Posterior vena cava (tissue), 2 donors: ENCODE measurements around the gene EIF4ENIF1. TPM values are rescaled to one million over a fixed set of nuclear protein-coding genes. Genes with fewer than 3 reads are reported as not detected.
A peak's percentile ranks its signal among the peaks of the same experiment; 100 is the strongest.
"Not testable (repeated sequence)": the region's sequence is repeated elsewhere in the genome, so short reads cannot be mapped to it uniquely, and the experiment has no call there.

Experiments used
- DNase-seq: peaks from one replicate; pipeline ENCODE4 v3.0.0-alpha.2; 2020; ENCODE audit warnings: low spot score
- intact Hi-C, 2 donors: fragments of 100-400 bp; cut with DNase I; formaldehyde crosslinking; loops; one replicate each; pipeline versions ENCODE4 v1.14.1 to v1.14.2; 2022 to 2023
- long read RNA-seq, 2 donors: library from polyadenylated mRNA; unstranded; transcript quantifications; one replicate each; pipeline ENCODE4 v2.0.0, GENCODE V29; 2020 to 2021
- total RNA-seq, 2 donors: library from RNA; stranded (reverse); fragmentation: NEBNext Ultra II Directional; extraction: Animal tissue kit (Norgen Biotek cat#: 25700); gene quantifications; one replicate each; pipeline ENCODE4 v1.2.1, GENCODE V29; 2021
- donor health status: DM: yes; HTN: yes; CAD: no.
- donor health status: DM: yes; HTN: yes; CAD: no.

EIF4ENIF1 gene, protein sequence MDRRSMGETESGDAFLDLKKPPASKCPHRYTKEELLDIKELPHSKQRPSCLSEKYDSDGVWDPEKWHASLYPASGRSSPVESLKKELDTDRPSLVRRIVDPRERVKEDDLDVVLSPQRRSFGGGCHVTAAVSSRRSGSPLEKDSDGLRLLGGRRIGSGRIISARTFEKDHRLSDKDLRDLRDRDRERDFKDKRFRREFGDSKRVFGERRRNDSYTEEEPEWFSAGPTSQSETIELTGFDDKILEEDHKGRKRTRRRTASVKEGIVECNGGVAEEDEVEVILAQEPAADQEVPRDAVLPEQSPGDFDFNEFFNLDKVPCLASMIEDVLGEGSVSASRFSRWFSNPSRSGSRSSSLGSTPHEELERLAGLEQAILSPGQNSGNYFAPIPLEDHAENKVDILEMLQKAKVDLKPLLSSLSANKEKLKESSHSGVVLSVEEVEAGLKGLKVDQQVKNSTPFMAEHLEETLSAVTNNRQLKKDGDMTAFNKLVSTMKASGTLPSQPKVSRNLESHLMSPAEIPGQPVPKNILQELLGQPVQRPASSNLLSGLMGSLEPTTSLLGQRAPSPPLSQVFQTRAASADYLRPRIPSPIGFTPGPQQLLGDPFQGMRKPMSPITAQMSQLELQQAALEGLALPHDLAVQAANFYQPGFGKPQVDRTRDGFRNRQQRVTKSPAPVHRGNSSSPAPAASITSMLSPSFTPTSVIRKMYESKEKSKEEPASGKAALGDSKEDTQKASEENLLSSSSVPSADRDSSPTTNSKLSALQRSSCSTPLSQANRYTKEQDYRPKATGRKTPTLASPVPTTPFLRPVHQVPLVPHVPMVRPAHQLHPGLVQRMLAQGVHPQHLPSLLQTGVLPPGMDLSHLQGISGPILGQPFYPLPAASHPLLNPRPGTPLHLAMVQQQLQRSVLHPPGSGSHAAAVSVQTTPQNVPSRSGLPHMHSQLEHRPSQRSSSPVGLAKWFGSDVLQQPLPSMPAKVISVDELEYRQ
- 10 to 100 TPM; 26.0 to 34.5 TPM for total RNA-seq
- long read RNA-seq, donor 1, partial matches to known transcripts = 5 of 12 reads
- long read RNA-seq, donor 1, other reads (novel, unspliced or antisense) = 6 of 12 reads
- long read RNA-seq, donor 2, partial matches to known transcripts = 2 of 4 reads
- long read RNA-seq, donor 2, other reads (novel, unspliced or antisense) = 2 of 4 reads

GRCh38 chr22:31489632-31490495 lies at the start of gene EIF4ENIF1:
Gene EIF4ENIF1 (minus strand): TSS chr22:31489842. CDS start chr22:31488718, 1,124 bp downstream.
- intact Hi-C loops = no loop called here

DNA sequence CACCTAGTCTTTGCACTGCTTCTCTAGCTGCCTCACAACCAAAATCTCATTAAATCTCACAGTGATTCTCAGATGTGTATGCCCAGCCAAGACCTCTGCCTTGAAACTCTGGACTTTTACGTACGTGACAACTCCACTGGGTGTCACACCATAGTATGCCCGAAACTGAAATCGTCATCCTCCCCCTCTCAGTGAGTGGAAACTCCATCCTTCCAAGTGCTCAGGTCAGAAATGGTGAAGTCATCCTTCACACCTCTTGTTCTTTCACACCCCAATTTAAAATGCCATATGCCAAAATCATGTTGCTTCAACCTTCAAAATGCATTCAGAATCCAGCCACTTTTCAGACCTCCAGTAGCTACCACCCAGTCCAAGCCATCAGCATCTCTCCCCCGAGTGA lies 49.2 kb upstream of the EIF4ENIF1 start:
- intact Hi-C loops = no loop called here
- no peak for DNase-seq

More at GRCh38 chr22:31489632-31490495, at the start of gene EIF4ENIF1:
- peak; percentile 97 for DNase-seq

DNA sequence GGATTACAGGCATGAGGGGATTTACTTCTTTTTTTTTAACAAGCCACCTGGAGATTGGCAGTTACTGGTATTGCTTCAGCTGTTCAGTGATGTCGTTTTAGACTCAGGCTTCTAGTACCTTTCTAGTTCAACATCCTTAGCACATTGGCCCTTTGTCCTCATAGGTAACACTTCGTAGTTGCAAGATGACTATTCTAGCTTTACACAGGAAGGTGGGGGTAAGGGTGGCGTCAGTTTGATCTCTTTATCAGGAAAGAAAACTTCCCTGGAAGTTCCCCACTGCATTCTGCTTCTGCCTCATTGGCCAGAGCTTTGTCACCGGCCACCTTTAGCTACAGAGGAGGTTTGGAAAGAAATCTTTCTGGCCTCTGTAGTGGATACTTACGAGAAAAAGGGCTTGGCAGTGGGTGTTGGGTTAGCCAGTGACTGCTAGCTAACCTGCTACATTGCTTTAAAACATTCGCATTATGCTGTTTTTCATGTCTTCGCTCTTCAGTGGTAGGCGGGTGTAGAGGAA lies 47.4 kb upstream of the EIF4ENIF1 start:
- no peak for DNase-seq
- intact Hi-C loops = no loop called here

- no peak for DNase-seq
- intact Hi-C loops = no loop called here
These were observed 43.7 kb upstream of the EIF4ENIF1 start for GRCh38 chr22:31533374-31533773.

- DNase-seq = no peak
- intact Hi-C loops = no loop called here
These were observed 42.4 kb upstream of the EIF4ENIF1 start for GRCh38 chr22:31532060-31532459.

DNA sequence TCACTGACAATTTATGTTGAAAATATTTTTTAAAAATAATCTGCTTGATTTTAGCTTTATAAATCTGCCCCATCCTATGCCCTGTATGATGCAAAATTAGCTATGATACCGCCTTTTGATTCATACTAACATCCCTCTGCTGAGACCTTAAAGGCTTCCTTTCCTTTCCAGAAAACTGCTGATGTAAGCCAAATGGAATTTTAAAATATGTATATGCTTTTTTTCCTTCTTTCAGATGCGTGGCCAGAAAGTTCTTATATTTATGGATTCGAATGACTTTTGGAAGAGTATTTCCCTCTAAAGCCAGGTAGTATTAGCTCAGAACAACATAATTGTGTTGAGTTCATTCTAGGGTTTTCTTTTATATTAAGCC lies 41.2 kb upstream of the EIF4ENIF1 start:
- intact Hi-C loops = no loop called here
- DNase-seq = no peak

GRCh38 chr22:31526270-31526669 lies 36.6 kb upstream of the EIF4ENIF1 start:
- DNase-seq = no peak
- intact Hi-C loops = no loop called here

- DNase-seq, intact Hi-C loops: not testable (repeated sequence)
These were observed 34.5 kb upstream of the EIF4ENIF1 start for GRCh38 chr22:31524132-31524531.

DNA sequence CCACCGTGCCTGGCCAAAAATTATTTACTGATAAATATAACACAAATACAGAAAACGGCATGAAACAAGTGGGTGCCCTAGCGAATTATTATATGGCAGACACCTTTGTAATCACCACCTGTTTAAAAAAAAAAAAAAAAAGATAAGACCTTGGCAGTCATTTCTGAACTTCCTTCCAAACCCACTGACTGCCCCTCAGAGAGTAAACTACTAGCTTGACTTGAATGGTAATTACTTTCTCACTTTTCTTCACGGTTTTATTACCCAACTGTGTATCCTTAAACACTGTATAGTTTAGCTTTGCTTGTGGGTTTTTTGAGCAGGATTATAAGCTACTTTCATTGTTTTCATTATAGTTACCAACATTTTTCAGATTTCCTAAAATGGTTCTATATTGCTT lies 30.4 kb upstream of the EIF4ENIF1 start:
- intact Hi-C loops = no loop called here
- no peak for DNase-seq

GRCh38 chr22:31509061-31509762 lies 19.6 kb upstream of the EIF4ENIF1 start:
- intact Hi-C loops = no loop called here
- no peak for DNase-seq

DNA sequence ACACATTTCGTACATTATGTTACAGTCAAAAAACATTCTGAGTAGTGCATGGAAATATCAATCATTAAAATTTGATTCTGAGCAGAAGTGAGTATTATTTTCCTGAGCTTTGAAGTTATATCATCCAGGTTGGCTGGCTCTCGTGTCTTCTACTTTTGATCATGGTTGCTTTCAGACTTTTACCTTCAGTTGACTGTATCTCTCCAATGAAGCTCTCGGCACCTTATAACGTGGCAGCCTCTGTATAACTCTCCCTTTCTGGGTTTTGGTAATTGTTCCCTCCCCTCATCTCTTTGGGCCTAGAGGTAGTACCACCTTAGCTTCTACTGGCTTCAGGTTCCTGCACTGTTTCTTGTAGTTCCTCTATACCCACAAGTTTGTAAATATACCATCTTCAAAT lies 18.9 kb upstream of the EIF4ENIF1 start:
- intact Hi-C loops = no loop called here
- DNase-seq = no peak

- DNase-seq, intact Hi-C loops: not testable (repeated sequence)
These were observed 17.9 kb upstream of the EIF4ENIF1 start for GRCh38 chr22:31507517-31507916.

DNA sequence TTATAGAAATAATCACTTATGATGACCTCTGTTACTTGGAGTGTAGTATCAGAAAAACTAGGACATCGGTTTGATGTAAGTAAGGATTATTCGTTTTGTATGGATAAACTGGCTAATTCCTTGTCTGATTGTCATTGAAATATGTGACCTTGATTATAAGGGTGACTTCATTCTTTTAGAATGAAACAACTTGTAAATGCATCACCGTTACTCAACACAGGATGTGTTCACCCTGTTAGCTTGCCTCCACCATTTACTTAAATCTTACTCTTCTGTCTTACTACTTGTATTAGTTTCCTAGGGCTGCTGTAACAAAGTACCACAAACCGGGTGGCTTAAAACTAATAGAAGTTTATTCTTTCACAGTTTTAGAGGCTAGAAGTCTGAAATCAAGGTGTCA lies 14.6 kb upstream of the EIF4ENIF1 start:
- DNase-seq = no peak
- intact Hi-C loops = no loop called here

DNA sequence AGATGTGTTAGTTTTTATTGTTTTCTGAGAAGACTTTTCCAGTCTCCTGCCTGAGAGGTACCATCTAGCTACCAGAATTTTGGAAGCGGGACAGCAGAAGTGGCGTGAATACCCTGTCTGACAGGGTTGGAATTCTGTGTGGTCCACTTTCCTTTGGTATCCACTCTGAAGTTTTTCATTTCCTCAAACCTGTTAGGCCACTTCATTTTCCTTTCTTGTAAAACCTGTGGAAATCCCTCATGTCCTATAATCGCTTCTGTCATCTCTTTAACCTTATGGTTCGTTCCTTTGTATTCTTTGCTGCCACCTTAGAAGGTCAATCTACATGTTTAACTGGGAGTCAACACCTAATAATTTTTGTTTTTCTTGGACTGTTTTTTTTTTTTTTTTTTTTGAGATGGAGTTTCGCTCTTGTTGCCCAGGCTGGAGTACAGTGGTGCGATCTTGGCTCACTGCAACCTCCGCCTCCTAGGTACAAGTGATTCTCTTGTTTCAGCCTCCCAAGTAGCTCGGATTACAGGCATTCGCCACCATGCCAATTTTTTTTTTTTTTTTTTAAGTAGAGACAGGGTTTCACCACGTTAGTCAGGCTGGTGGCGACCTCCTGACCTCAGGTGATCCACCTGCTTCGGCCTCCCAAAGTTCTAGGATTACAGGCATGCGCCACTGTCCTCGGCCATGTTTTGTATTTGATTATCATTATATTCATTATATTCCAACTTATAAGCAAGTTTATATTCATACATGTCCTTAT lies 13.7 kb upstream of the EIF4ENIF1 start:
- intact Hi-C loops = no loop called here
- no peak for DNase-seq

DNA sequence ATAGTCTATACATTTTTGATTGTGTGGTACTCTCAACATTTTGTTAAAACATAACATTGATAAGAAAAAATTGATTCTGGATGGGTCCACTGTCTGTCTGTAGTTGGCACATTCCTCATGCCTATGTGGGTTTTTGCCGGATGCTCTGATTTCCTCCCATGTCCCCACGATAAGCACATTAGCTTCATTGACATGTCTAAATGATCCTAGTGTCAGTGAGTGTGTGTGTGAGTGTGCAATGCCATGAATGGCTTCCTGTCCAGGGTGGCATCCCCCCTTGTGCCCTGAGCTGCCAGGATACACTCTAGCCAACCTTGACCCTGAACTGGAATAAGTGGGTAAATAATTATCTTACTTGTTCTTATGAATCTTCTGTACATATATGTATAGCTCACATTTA lies 12.1 kb upstream of the EIF4ENIF1 start:
- intact Hi-C loops = no loop called here
- no peak for DNase-seq

DNA sequence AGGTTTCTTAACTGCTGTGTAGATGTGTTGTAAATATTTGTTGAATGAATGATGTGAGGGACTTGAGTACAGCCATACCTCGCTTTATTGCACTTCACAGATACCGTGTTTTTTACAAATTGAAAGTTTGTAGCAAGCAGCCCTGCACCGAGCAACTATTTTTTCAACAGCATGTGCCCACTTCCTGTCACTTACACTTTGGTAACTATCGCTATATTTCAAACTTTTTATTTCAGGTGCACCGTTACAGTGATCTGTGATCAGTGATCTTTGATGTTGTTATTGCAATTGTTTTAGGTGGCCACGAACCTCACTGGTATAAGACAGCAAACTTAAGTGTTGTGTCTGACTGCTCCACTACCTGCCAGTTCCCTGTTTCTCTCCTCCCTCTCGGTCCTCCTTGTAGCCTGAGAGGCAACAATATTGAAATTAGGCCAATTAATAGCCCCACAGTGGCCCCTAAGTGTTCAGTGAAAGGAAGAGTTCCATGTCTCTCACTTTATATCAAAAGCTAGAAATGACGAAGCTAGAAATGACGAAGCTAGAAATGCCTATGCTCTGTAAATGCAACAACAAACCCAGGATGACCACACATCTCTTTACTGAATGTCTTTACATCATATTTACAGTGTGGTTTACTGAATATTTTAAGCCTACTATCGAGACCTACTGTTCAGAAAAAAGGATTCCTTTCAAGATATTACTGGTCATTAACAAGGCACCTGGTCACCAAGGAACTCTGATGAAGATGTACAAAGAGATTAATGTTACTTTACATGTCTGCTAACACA lies 7.7 kb upstream of the EIF4ENIF1 start:
- DNase-seq = no peak
- intact Hi-C loops = no loop called here

DNA sequence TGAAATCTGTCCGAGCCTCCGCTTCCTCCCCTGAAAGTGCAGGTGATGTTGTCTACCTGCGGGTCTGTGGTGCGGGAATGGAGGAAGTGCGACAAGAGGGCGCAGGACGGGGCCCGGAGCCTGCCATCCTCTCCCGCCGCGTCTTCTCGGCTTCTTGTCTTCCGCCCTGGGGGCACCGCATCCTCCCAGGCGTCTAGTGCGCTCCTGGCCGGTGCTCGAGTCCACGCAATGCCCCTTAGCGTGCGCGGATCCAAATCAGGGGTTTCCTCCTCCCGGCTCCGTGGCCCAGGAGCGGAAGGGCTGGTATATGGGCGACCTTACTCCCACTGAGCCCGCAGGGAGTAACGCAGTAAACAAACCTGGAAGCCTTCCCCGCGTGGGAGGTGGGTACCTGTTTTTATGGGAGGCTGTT lies 7.1 kb upstream of the EIF4ENIF1 start:
- peak; percentile 84 for DNase-seq
- intact Hi-C loops = no loop called here
